Ascending aorta (tissue), 2 donors: ENCODE results near the gene METAP1D. TPM values are rescaled to one million over a fixed set of nuclear protein-coding genes. Genes with fewer than 3 reads are reported as not detected.

Experiments
- DNase-seq, 2 donors: peaks; one replicate each; pipeline ENCODE4 v3.0.0-alpha.2; 2019; ENCODE audit warnings: low spot score in 2 of 2
- H3K27ac ChIP-seq, 2 donors: fragments of 200-600 bp; sonication (generic); one replicate each; pipeline ENCODE4 v1.5.1; 2016 to 2017; ENCODE audit warnings: mild to moderate bottlenecking in 1 of 2
- H3K27me3 ChIP-seq: fragments of 200-600 bp; sonication (generic); one replicate; pipeline ENCODE4 v1.5.1; 2017
- H3K36me3 ChIP-seq, 2 donors: fragments of 200-600 bp; sonication (generic); one replicate each; pipeline ENCODE4 v1.5.1; 2016
- H3K4me1 ChIP-seq, 2 donors: fragments of 200-600 bp; sonication (generic); one replicate each; pipeline ENCODE4 v1.5.1; 2016 to 2017; ENCODE audit warnings: mild to moderate bottlenecking in 1 of 2
- H3K4me3 ChIP-seq, 2 donors: fragments of 200-600 bp; sonication (generic); one replicate each; pipeline ENCODE4 v1.5.1; 2016 to 2017; ENCODE audit warnings: mild to moderate bottlenecking in 1 of 2
- H3K9me3 ChIP-seq, 2 donors: fragments of 200-600 bp; sonication (generic); one replicate each; pipeline ENCODE4 v1.5.1; 2016
- CTCF ChIP-seq, 3 experiments: fragments of 200-600 bp in 2 of 3; fragments of 450-650 bp in 1 of 3; sonication (generic) in 2 of 3; IDR thresholded peaks; one replicate each; pipeline ENCODE4 v1.5.1; 2016 to 2019; ENCODE audit warnings: antibody characterized with exemption in 3 of 3, mild to moderate bottlenecking in 1 of 3, moderate library complexity in 1 of 3
- intact Hi-C: fragments of 100-400 bp; cut with DNase I; formaldehyde crosslinking; loops from one replicate; pipeline ENCODE4 v1.15.1; 2023
- total RNA-seq: library from RNA; depleted of rRNA; stranded (reverse); fragments of >200 nt; gene quantifications from one replicate; pipeline ENCODE4 v1.1.0, GENCODE V29; 2016

The METAP1D gene
- total RNA-seq, 1 donor from 2014 or later = not detected

- H3K27ac ChIP-seq = no peak overlapping the region
- TF ChIP-seq CTCF (IDR thresholded peaks at IDR 0.05) = no peak
- H3K9me3 ChIP-seq = no peaks in the 10 kb centered on the region
- H3K4me1 ChIP-seq = peaks cover 5 to 13% of the 10 kb centered on the region in 2 donors
- no peak overlapping the region for H3K4me3 ChIP-seq
- H3K27me3 ChIP-seq = peaks cover 52% of the 10 kb centered on the region
- intact Hi-C loops = no loop called here
- DNase-seq = no peak
- H3K36me3 ChIP-seq = no peaks in the 10 kb centered on the region
These were observed 83.3 kb downstream of the METAP1D start for GRCh38 chr2:172082944-172083627.

GRCh38 chr2:172083628-172084394 lies 84.1 kb downstream of the METAP1D start:
- peak overlapping the region; percentile 64 to 72 for H3K4me3 ChIP-seq
- H3K27me3 ChIP-seq = peaks cover 59% of the 10 kb centered on the region
- DNase-seq = no peak
- H3K27ac ChIP-seq = no peak overlapping the region
- peaks cover 5 to 13% of the 10 kb centered on the region in 2 donors for H3K4me1 ChIP-seq
- TF ChIP-seq CTCF (IDR thresholded peaks at IDR 0.05) = no peak
- intact Hi-C loops = no loop called here
- no peaks in the 10 kb centered on the region for H3K36me3 ChIP-seq
- H3K9me3 ChIP-seq = no peaks in the 10 kb centered on the region

GRCh38 chr2:172084395-172084644 lies 84.6 kb downstream of the METAP1D start:
- DNase-seq = no peak
- Histone ChIP-seq H3K4me1 (peaks cover 5 to 13% of the 10 kb centered on the region in 2 donors), H3K9me3 (no peaks in the 10 kb centered on the region), H3K27ac (no peak overlapping the region), H3K27me3 (peaks cover 63% of the 10 kb centered on the region), H3K36me3 (no peaks in the 10 kb centered on the region), H3K4me3 (peak overlapping the region; percentile 64 to 72)
- intact Hi-C loops = no loop called here
- TF ChIP-seq CTCF (IDR thresholded peaks at IDR 0.05) = no peak

- Histone ChIP-seq H3K27ac (no peak overlapping the region), H3K36me3 (no peaks in the 10 kb centered on the region), H3K27me3 (peaks cover 67% of the 10 kb centered on the region), H3K4me1 (peaks cover 5 to 13% of the 10 kb centered on the region in 2 donors), H3K9me3 (no peaks in the 10 kb centered on the region), H3K4me3 (peak overlapping the region; percentile 64 to 72)
- intact Hi-C loops = no loop called here
- peak in 1 of 2 donors; percentile 43 for DNase-seq
- no peak for TF ChIP-seq CTCF (IDR thresholded peaks at IDR 0.05)
These were observed 85.1 kb downstream of the METAP1D start for GRCh38 chr2:172084645-172085459.

- TF ChIP-seq CTCF (IDR thresholded peaks at IDR 0.05) = no peak
- H3K4me3 ChIP-seq = peak within 1 kb of the TSS; percentile 64 to 72
- intact Hi-C loops = loop anchor here (2.0 kb wide), 1 partner anchor 17 kb away; the partner anchor contains the start of gene DLX2
- H3K9me3 ChIP-seq = no peaks in the 10 kb centered on the region
- peaks cover 5 to 13% of the 10 kb centered on the region in 2 donors for H3K4me1 ChIP-seq
- H3K36me3 ChIP-seq = no peaks in the 10 kb centered on the region
- DNase-seq = no peak
- H3K27ac ChIP-seq = no peak within 1 kb of the TSS
- peaks cover 67% of the 10 kb centered on the region for H3K27me3 ChIP-seq
These were observed 85.9 kb downstream of the METAP1D start, which contains the start of gene DLX1 for GRCh38 chr2:172085460-172086159. DLX1 (plus strand) TSS chr2:172085507; CDS start chr2:172085678, 171 bp downstream.
